Upper lobe of right lung (tissue), 1 donor: Measurements from ENCODE around the gene TUBB3. TPM values are rescaled to one million over a fixed set of nuclear protein-coding genes. Genes with fewer than 3 reads are reported as not detected.

ENCODE experiments used
- ATAC-seq: fragments of 200-7000 bp; cut with Tn5 transposase; one replicate; pipeline ENCODE4 v1.9.1; 2020; ENCODE audit warnings: mild to moderate bottlenecking, moderate library complexity
- DNase-seq: peaks from one replicate; pipeline ENCODE4 v3.0.0-alpha.2; 2020
- H3K27ac ChIP-seq: fragments of 200-600 bp; one replicate; pipeline ENCODE4 v1.8.0; 2022
- H3K27me3 ChIP-seq: fragments of 200-600 bp; one replicate; pipeline ENCODE4 v1.8.0; 2022; ENCODE audit warnings: mild to moderate bottlenecking
- H3K36me3 ChIP-seq: fragments of 200-600 bp; one replicate; pipeline ENCODE4 v1.8.0; 2022
- H3K4me1 ChIP-seq: fragments of 200-600 bp; one replicate; pipeline ENCODE4 v1.8.0; 2022
- H3K4me3 ChIP-seq: fragments of 200-600 bp; one replicate; pipeline ENCODE4 v1.8.0; 2022; ENCODE audit warnings: mild to moderate bottlenecking
- H3K9me3 ChIP-seq: fragments of 200-600 bp; one replicate; pipeline ENCODE4 v1.8.0; 2022
- intact Hi-C: fragments of 100-400 bp; cut with DNase I; formaldehyde crosslinking; loops from one replicate; pipeline ENCODE4 v1.11.0; 2022
- total RNA-seq: library from RNA; stranded (reverse); fragmentation: NEBNext Ultra II Directional; extraction: Animal tissue kit (Norgen Biotek cat#: 25700); gene quantifications from one replicate; pipeline ENCODE4 v1.2.1, GENCODE V29; 2021
- TF ChIP-seq, protein P1 (sequence below): fragments of 200-600 bp; IDR thresholded peaks from one replicate; pipeline ENCODE4 v1.8.0; 2022; ENCODE audit warnings: antibody characterized with exemption
- donor health status: DM: no; HTN: yes; CAD: no; lungs with severe emphysema.

Gene TUBB3
- total RNA-seq, 1 donor from 2014 or later = 1.5 TPM

DNA sequence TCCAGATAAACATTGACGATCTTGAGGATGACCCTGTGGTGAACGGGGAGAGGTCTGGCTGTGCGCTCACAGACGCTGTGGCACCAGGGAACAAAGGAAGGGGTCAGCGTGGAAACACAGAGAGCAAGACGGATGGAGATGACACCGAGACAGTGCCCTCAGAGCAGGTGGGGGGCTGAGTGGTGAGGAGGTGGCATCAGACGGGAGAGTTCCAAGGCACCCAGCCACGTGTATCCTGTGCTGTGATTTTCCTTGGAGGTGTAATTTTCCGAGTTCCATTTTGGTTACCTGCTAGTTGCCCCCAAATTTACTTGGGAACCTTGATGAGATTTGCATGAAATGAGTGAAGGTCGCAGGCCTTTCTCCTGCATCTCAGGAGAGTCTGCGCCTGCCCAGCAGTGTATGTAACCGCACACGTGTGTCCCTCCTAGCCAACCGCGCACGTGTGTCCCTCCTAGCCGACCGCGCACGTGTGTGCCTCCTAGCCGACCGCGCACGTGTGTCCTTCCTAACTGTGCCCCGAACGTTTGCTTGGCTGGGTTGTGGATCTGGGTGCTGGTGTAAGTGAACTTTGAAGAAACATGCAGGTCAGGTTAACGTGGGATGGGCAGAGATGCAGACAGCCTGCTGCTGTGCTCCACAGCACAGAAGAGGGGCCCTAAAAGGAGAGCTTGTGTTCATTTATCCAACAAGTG lies 39.6 kb upstream of the TUBB3 start:
- TF ChIP-seq, protein P1, sequence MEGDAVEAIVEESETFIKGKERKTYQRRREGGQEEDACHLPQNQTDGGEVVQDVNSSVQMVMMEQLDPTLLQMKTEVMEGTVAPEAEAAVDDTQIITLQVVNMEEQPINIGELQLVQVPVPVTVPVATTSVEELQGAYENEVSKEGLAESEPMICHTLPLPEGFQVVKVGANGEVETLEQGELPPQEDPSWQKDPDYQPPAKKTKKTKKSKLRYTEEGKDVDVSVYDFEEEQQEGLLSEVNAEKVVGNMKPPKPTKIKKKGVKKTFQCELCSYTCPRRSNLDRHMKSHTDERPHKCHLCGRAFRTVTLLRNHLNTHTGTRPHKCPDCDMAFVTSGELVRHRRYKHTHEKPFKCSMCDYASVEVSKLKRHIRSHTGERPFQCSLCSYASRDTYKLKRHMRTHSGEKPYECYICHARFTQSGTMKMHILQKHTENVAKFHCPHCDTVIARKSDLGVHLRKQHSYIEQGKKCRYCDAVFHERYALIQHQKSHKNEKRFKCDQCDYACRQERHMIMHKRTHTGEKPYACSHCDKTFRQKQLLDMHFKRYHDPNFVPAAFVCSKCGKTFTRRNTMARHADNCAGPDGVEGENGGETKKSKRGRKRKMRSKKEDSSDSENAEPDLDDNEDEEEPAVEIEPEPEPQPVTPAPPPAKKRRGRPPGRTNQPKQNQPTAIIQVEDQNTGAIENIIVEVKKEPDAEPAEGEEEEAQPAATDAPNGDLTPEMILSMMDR = no peak
- no peak overlapping the region for H3K4me3 ChIP-seq
- intact Hi-C loops = no loop called here
- no peaks in the 10 kb centered on the region for H3K9me3 ChIP-seq
- no peaks in the 10 kb centered on the region for H3K4me1 ChIP-seq
- no peaks in the 10 kb centered on the region for H3K27me3 ChIP-seq
- H3K36me3 ChIP-seq = peaks cover 90% of the 10 kb centered on the region
- no peak overlapping the region for H3K27ac ChIP-seq
- peak; percentile 21 for ATAC-seq
- DNase-seq = no peak

DNA sequence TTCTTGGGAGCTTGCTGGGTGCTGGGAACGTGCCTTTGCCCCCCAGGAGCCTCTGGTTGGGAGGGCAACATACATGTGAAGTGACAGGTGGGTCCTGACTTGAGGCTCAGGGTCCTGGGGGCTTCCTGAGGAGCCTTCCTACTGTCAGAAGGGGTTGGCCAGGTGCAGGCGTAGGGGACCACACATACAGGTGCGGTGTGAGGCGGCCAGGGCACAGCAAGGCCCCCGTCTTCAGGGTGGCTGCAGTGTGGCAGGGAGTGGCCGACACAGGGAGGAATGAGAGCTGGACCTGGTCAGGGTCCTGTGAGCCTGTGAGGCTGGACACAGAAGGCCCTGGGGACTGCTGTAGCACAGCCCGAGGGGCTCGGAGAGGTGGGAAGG lies 39.1 kb upstream of the TUBB3 start:
- no peak overlapping the region for H3K4me3 ChIP-seq
- no peaks in the 10 kb centered on the region for H3K9me3 ChIP-seq
- H3K4me1 ChIP-seq = no peaks in the 10 kb centered on the region
- DNase-seq (no peak), ATAC-seq (peak; percentile 34)
- intact Hi-C loops = no loop called here
- peaks cover 90% of the 10 kb centered on the region for H3K36me3 ChIP-seq
- TF ChIP-seq, protein P1 = no peak
- H3K27ac ChIP-seq = no peak overlapping the region
- no peaks in the 10 kb centered on the region for H3K27me3 ChIP-seq

DNA sequence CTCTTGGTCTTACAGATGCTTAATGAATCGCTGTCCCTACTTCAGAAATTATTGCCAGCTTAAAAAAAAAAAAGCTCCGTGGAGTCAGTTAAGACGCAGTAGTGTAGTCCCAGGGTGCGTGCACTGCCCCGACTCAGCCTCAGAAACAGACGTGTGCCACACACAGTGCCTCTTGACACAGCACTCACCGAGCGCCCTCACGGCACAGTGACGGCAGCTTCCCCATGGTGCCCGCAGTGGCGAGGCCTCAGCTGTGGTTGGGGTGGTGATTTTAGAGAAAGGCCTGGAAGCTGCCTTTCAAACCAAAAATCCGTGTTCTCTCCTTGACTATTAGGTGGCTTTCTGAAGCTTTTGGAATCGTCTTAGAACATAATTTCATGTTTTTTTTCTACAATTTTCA lies 35.9 kb upstream of the TUBB3 start:
- intact Hi-C loops = no loop called here
- Histone ChIP-seq H3K4me3 (no peak overlapping the region), H3K4me1 (no peaks in the 10 kb centered on the region), H3K27ac (no peak overlapping the region), H3K36me3 (peaks cover 96% of the 10 kb centered on the region), H3K9me3 (no peaks in the 10 kb centered on the region), H3K27me3 (no peaks in the 10 kb centered on the region)
- DNase-seq (no peak), ATAC-seq (no peak)
- TF ChIP-seq, protein P1 = no peak

DNA sequence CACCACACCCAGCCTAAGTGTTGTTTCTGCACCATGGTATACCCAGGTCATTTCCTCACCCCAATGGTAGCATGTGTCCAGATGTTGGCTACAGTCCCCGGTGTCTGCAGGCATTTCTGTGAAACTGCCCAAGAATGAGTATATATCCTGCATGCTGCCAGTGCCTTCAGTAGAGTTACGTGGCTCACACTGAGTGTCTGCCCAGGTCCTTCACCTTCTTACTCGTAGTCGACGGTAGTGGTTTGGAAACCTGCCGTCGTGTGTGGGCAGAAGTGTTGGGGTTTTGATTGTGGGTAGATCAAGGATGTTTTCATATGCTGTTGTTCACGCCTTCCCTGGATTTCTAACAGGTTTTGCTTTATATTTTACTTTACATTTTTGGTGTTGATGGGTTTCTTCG lies 32.9 kb upstream of the TUBB3 start:
- Histone ChIP-seq H3K4me1 (no peaks in the 10 kb centered on the region), H3K27me3 (no peaks in the 10 kb centered on the region), H3K27ac (no peak overlapping the region), H3K9me3 (no peaks in the 10 kb centered on the region), H3K4me3 (no peak overlapping the region), H3K36me3 (peaks cover 100% of the 10 kb centered on the region)
- intact Hi-C loops = no loop called here
- ATAC-seq = no peak
- DNase-seq = no peak
- TF ChIP-seq, protein P1 = no peak

DNA sequence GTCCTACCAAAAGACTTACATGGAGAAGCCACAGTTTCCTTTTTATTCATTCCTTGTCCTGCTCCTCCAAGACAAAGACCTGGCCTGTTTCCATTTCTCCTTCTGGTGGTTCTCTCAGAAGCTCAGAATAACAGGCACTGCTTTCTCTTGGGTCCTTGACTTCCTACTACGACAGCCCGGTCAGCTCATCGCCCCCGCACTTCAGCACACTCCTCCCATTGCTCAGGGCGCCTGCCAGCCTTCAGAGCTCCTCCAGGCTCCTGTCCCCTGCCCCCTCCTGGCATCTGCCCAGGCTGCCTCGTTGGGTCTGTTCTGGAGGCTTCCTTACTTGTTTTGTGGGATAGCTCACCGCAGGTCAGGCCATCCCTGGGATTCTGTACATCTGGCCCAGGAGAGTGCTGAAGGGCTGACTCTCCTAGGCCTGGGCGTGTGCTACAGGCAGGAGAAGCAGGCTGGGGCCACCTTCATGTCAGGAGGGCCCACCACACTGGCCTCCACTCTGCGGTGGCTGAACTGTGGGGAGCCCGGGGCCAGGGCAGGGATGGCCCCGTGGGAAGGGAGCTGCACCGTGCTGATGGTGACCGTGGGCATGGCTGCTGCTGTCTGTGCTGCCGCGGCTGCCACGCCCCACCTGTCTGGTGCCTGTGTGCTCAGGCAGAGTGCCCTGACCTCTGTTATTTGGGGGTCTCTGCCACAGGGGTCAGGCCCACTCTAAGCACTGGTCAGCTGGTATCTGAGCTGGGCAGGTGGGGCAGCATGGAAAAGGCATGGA lies 32.1 kb upstream of the TUBB3 start:
- H3K4me3 ChIP-seq = no peak overlapping the region
- no peaks in the 10 kb centered on the region for H3K27me3 ChIP-seq
- no peaks in the 10 kb centered on the region for H3K4me1 ChIP-seq
- TF ChIP-seq, protein P1 = no peak
- DNase-seq = no peak
- no peak for ATAC-seq
- peaks cover 100% of the 10 kb centered on the region for H3K36me3 ChIP-seq
- intact Hi-C loops = no loop called here
- H3K27ac ChIP-seq = no peak overlapping the region
- no peaks in the 10 kb centered on the region for H3K9me3 ChIP-seq
